Nephron progenitor cell (in vitro differentiated cells): Measurements from ENCODE around the gene TMEM235.
A peak's percentile ranks its signal among the peaks of the same experiment; 100 is the strongest.

Experiments used
- DNase-seq: peaks from one replicate; pipeline ENCODE4 v3.0.0; 2021
- H3K27ac Mint-ChIP-seq: 2 replicates; pipeline ENCODE4 v1.8.0; 2021; ENCODE audit warnings: mild to moderate bottlenecking, moderate library complexity, mixed read lengths
- H3K27me3 Mint-ChIP-seq: 2 replicates; pipeline ENCODE4 v1.8.0; 2021; ENCODE audit warnings: mild to moderate bottlenecking, low read depth, mixed read lengths; ENCODE audit not compliant: poor library complexity
- H3K36me3 Mint-ChIP-seq: 2 replicates; pipeline ENCODE4 v1.8.0; 2021; ENCODE audit warnings: low read depth, mixed read lengths
- H3K4me1 Mint-ChIP-seq: 2 replicates; pipeline ENCODE4 v1.8.0; 2021; ENCODE audit warnings: mixed read lengths
- H3K4me3 Mint-ChIP-seq: 2 replicates; pipeline ENCODE4 v1.8.0; 2021; ENCODE audit warnings: mild to moderate bottlenecking, moderate library complexity, mixed read lengths
- H3K9me3 Mint-ChIP-seq: 2 replicates; pipeline ENCODE4 v1.8.0; 2021; ENCODE audit warnings: mild to moderate bottlenecking, moderate library complexity, mixed read lengths
- CTCF ChIP-seq: fragments of 200-600 bp; sonication (generic); IDR thresholded peaks from 2 replicates; pipeline ENCODE4 v1.5.0; 2021; ENCODE audit warnings: antibody characterized with exemption

Gene TMEM235

GRCh38 chr17:78265121-78265520, 33.7 kb downstream of the TMEM235 start:
- DNase-seq, result no peak
- H3K36me3 Mint-ChIP-seq, result no peaks in the 10 kb centered on the region
- no peak overlapping the region for H3K27ac Mint-ChIP-seq
- H3K9me3 Mint-ChIP-seq, result no peaks in the 10 kb centered on the region
- H3K27me3 Mint-ChIP-seq, result peaks cover 3% of the 10 kb centered on the region
- H3K4me1 Mint-ChIP-seq, result peaks cover 74% of the 10 kb centered on the region
- no peak for TF ChIP-seq CTCF
- H3K4me3 Mint-ChIP-seq, result no peak overlapping the region

GRCh38 chr17:78266231-78266631, 34.8 kb downstream of the TMEM235 start:
- no peaks in the 10 kb centered on the region for H3K36me3 Mint-ChIP-seq
- H3K4me1 Mint-ChIP-seq, result peaks cover 79% of the 10 kb centered on the region
- H3K27me3 Mint-ChIP-seq, result peaks cover 3% of the 10 kb centered on the region
- no peak for DNase-seq
- no peak overlapping the region for H3K27ac Mint-ChIP-seq
- no peak overlapping the region for H3K4me3 Mint-ChIP-seq
- no peak for TF ChIP-seq CTCF
- no peaks in the 10 kb centered on the region for H3K9me3 Mint-ChIP-seq

- Mint-ChIP-seq H3K4me3 (no peak overlapping the region), H3K27ac (no peak overlapping the region), H3K4me1 (peaks cover 82% of the 10 kb centered on the region)
These were observed 35.3 kb downstream of the TMEM235 start for GRCh38 chr17:78266771-78267170.

GRCh38 chr17:78267253-78268073, 36.0 kb downstream of the TMEM235 start:
- Mint-ChIP-seq H3K27me3 (peaks cover 9% of the 10 kb centered on the region), H3K9me3 (no peaks in the 10 kb centered on the region), H3K27ac (no peak overlapping the region), H3K4me3 (no peak overlapping the region), H3K4me1 (peaks cover 89% of the 10 kb centered on the region), H3K36me3 (no peaks in the 10 kb centered on the region)
- DNase-seq, result no peak
- no peak for TF ChIP-seq CTCF

More at GRCh38 chr17:78266771-78267170, 35.3 kb downstream of the TMEM235 start:
- no peak for TF ChIP-seq CTCF
- no peak for DNase-seq
- Mint-ChIP-seq H3K9me3 (no peaks in the 10 kb centered on the region), H3K27me3 (peaks cover 8% of the 10 kb centered on the region), H3K36me3 (no peaks in the 10 kb centered on the region)

- Mint-ChIP-seq H3K27ac (no peak overlapping the region), H3K9me3 (no peaks in the 10 kb centered on the region), H3K4me3 (peak overlapping the region; percentile 68), H3K27me3 (peaks cover 9% of the 10 kb centered on the region), H3K4me1 (peaks cover 85% of the 10 kb centered on the region), H3K36me3 (no peaks in the 10 kb centered on the region)
- no peak for DNase-seq
- TF ChIP-seq CTCF, result no peak
These were observed 36.9 kb downstream of the TMEM235 start for GRCh38 chr17:78268191-78268874.
